ENCODE measurements around the gene ZKSCAN3.

Gene ZKSCAN3

GRCh38 chr6:28334286-28335039 lies 15.3 kb upstream of the ZKSCAN3 start:
- ChIA-PET CTCF (interaction anchor here (1.2 to 6.0 kb wide), 2 partner anchors 22 to 33 kb away, joined by 3 to 46 read pairs; no protein-coding TSS in a partner anchor), POLR2A (interaction anchor here (1.0 kb wide), 1 partner anchor 442 kb away, joined by 4 read pairs; a partner anchor contains a TSS)
- no peak for TF ChIP-seq CTCF (IDR thresholded peaks at IDR 0.05; ENCODE audit: control extremely low read depth, extremely low read depth, low read depth, missing control alignments)

GRCh38 chr6:28335040-28335563 lies 14.6 kb upstream of the ZKSCAN3 start:
- DNase-seq (ENCODE audit: extremely low spot score), result no peak
- ChIA-PET CTCF (interaction anchor here (1.2 to 6.0 kb wide), 4 partner anchors 17 to 48 kb away, joined by 3 to 46 read pairs (median 4); no protein-coding TSS in a partner anchor), POLR2A (interaction anchor here (0.6 to 1.4 kb wide), 9 partner anchors 23 to 1315 kb away, joined by 3 to 4 read pairs (median 3); partner anchors contain the start of genes PGBD1 and ZSCAN26)
- no peak for TF ChIP-seq CTCF (IDR thresholded peaks at IDR 0.05; ENCODE audit: control extremely low read depth, extremely low read depth, low read depth, missing control alignments)

More at GRCh38 chr6:28334286-28335039, 15.3 kb upstream of the ZKSCAN3 start:
- DNase-seq (ENCODE audit: extremely low spot score), result no peak

- ChIA-PET CTCF (interaction anchor here (1.2 to 6.0 kb wide), 4 partner anchors 16 to 47 kb away, joined by 3 to 46 read pairs (median 4); no protein-coding TSS in a partner anchor), POLR2A (interaction anchor here (0.6 to 1.4 kb wide), 12 partner anchors 20 to 1314 kb away, joined by 3 to 4 read pairs (median 3); partner anchors contain the start of genes PGBD1 and ZSCAN26)
- DNase-seq (ENCODE audit: extremely low spot score), result peak; percentile 80
- no peak for TF ChIP-seq CTCF (IDR thresholded peaks at IDR 0.05; ENCODE audit: control extremely low read depth, extremely low read depth, low read depth, missing control alignments)
Observed at GRCh38 chr6:28335564-28336283, 14.0 kb upstream of the ZKSCAN3 start, which contains the start of gene ZSCAN31. Gene ZSCAN31, minus strand, starts transcription at chr6:28336148. Its CDS starts 6,465 bp downstream, at chr6:28329683.

GRCh38 chr6:28336284-28337120 lies 13.2 kb upstream of the ZKSCAN3 start:
- POLR2A ChIA-PET, result interaction anchor here (0.7 to 1.4 kb wide), 5 partner anchors 19 to 1190 kb away, joined by 3 to 4 read pairs (median 4); a partner anchor contains a TSS
- DNase-seq (ENCODE audit: extremely low spot score), result peak; percentile 31
- TF ChIP-seq CTCF (IDR thresholded peaks at IDR 0.05; ENCODE audit: control extremely low read depth, extremely low read depth, low read depth, missing control alignments), result no peak
- CTCF ChIA-PET, result interaction anchor here (0.6 to 6.0 kb wide), 5 partner anchors 12 to 47 kb away, joined by 3 to 46 read pairs (median 4); no protein-coding TSS in a partner anchor

- CTCF ChIA-PET, result interaction anchor here (0.6 to 6.0 kb wide), 3 partner anchors 11 to 23 kb away, joined by 3 to 46 read pairs (median 4); no protein-coding TSS in a partner anchor
- DNase-seq (ENCODE audit: extremely low spot score), result no peak
- no peak for TF ChIP-seq CTCF (IDR thresholded peaks at IDR 0.05; ENCODE audit: control extremely low read depth, extremely low read depth, low read depth, missing control alignments)
- POLR2A ChIA-PET, result no interaction called here
Observed at GRCh38 chr6:28337121-28337520, 12.6 kb upstream of the ZKSCAN3 start.

Data from GM10248 (cell line).